MM.1S (cell line): ENCODE results near the gene CHST5.

ENCODE experiments used
- DNase-seq: peaks from one replicate; pipeline ENCODE4 v3.0.0-alpha.2; 2015
- H2AFZ ChIP-seq: fragments of 300-600 bp; sonication (generic); 2 replicates; pipeline ENCODE4 v1.6.0; 2016; ENCODE audit warnings: antibody characterized with exemption, low read length
- H3F3A ChIP-seq: fragments of 300-600 bp; sonication (generic); 2 replicates; pipeline ENCODE4 v1.6.1; 2016; ENCODE audit warnings: mild to moderate bottlenecking, antibody characterized with exemption, low read length, moderate library complexity, mixed read lengths; ENCODE audit not compliant: insufficient read depth
- H3K27ac ChIP-seq: fragments of 300-600 bp; sonication (generic); 2 replicates; pipeline ENCODE4 v1.5.1; 2016; ENCODE audit warnings: mild to moderate bottlenecking, low read length
- H3K27me3 ChIP-seq: fragments of 300-600 bp; sonication (generic); replicated peaks from 2 replicates; pipeline ENCODE4 v1.6.0; 2016; ENCODE audit warnings: low read length; ENCODE audit not compliant: insufficient read depth
- H3K36me3 ChIP-seq: fragments of 300-600 bp; sonication (generic); replicated peaks from 2 replicates; pipeline ENCODE4 v1.6.1; 2016; ENCODE audit warnings: mild to moderate bottlenecking, low read length, mixed read lengths; ENCODE audit not compliant: insufficient read depth
- H3K4me1 ChIP-seq: fragments of 300-600 bp; sonication (generic); 2 replicates; pipeline ENCODE4 v1.6.1; 2016; ENCODE audit warnings: low read length, mixed read lengths
- H3K4me2 ChIP-seq: fragments of 300-600 bp; sonication (generic); 2 replicates; pipeline ENCODE4 v1.6.0; 2016; ENCODE audit warnings: low read depth, low read length
- H3K4me3 ChIP-seq: fragments of 300-600 bp; sonication (generic); 2 replicates; pipeline ENCODE4 v1.5.1; 2016; ENCODE audit warnings: low read length, mixed read lengths
- H3K79me2 ChIP-seq: fragments of 300-600 bp; sonication (generic); 2 replicates; pipeline ENCODE4 v1.6.1; 2016; ENCODE audit warnings: mixed run types, low read length, mixed read lengths
- H3K9ac ChIP-seq: fragments of 300-600 bp; sonication (generic); 2 replicates; pipeline ENCODE4 v1.6.1; 2016; ENCODE audit warnings: low read length, mixed read lengths
- H3K9me2 ChIP-seq: fragments of 300-600 bp; sonication (generic); replicated peaks from 2 replicates; pipeline ENCODE4 v1.6.1; 2016; ENCODE audit warnings: mild to moderate bottlenecking, low read length, mixed read lengths; ENCODE audit not compliant: insufficient read depth
- H3K9me3 ChIP-seq: fragments of 300-600 bp; sonication (generic); replicated peaks from 2 replicates; pipeline ENCODE4 v1.6.1; 2016; ENCODE audit warnings: mild to moderate bottlenecking, low read length, mixed read lengths; ENCODE audit not compliant: insufficient read depth
- H4K20me1 ChIP-seq: fragments of 300-600 bp; sonication (generic); 2 replicates; pipeline ENCODE4 v1.6.1; 2016; ENCODE audit warnings: mild to moderate bottlenecking, low read length, moderate library complexity, mixed read lengths; ENCODE audit not compliant: insufficient read depth
- EZH2 ChIP-seq: fragments of 300-600 bp; sonication (generic); optimal IDR thresholded peaks from 2 replicates; pipeline ENCODE3; 2017; ENCODE audit warnings: low read depth, mild to moderate bottlenecking, antibody characterized with exemption, low read length, mixed read lengths
- EZH2phosphoT487 ChIP-seq: fragments of 300-600 bp; sonication (generic); IDR thresholded peaks from 2 replicates; pipeline ENCODE4 v1.6.1; 2018; ENCODE audit warnings: antibody characterized with exemption, low read length
- TF ChIP-seq, protein P1 (sequence below): fragments of 300-600 bp; sonication (generic); IDR thresholded peaks from 2 replicates; pipeline ENCODE4 v1.5.1; 2016; ENCODE audit warnings: antibody characterized with exemption, low read length, mixed read lengths

Gene CHST5

DNA sequence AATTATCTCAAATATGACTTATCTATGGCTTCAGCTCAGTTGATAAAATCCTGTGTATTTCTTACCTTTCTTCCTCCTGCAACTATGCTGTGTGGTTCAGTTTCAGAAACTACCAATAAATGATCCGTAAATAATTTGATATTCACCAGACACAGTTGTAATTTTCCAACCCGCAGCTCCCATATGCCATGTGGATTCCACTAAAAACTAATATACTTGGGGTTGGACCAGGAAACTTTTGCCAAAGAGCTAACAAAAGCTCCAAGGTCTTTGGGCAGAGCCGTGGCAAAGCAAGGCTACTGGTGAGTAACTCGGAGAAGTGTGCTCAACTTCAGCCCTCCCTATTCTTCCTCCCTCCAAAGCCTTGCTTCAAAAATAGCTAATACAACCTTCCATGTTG lies 38.4 kb downstream of the CHST5 start:
- H3K27ac ChIP-seq: no peak overlapping the region
- H3K9me2 ChIP-seq: no peaks in the 10 kb centered on the region
- no peaks in the 10 kb centered on the region for H3K79me2 ChIP-seq
- H3K4me1 ChIP-seq: no peaks in the 10 kb centered on the region
- H3F3A ChIP-seq: no peaks in the 10 kb centered on the region
- H3K9ac ChIP-seq: no peak overlapping the region
- no peak overlapping the region for H3K4me2 ChIP-seq
- TF ChIP-seq, protein P1, sequence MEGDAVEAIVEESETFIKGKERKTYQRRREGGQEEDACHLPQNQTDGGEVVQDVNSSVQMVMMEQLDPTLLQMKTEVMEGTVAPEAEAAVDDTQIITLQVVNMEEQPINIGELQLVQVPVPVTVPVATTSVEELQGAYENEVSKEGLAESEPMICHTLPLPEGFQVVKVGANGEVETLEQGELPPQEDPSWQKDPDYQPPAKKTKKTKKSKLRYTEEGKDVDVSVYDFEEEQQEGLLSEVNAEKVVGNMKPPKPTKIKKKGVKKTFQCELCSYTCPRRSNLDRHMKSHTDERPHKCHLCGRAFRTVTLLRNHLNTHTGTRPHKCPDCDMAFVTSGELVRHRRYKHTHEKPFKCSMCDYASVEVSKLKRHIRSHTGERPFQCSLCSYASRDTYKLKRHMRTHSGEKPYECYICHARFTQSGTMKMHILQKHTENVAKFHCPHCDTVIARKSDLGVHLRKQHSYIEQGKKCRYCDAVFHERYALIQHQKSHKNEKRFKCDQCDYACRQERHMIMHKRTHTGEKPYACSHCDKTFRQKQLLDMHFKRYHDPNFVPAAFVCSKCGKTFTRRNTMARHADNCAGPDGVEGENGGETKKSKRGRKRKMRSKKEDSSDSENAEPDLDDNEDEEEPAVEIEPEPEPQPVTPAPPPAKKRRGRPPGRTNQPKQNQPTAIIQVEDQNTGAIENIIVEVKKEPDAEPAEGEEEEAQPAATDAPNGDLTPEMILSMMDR: no peak
- TF ChIP-seq EZH2phosphoT487: no peak
- TF ChIP-seq EZH2: no peak
- H3K27me3 ChIP-seq: no peaks in the 10 kb centered on the region
- H3K36me3 ChIP-seq: no peaks in the 10 kb centered on the region
- no peaks in the 10 kb centered on the region for H3K9me3 ChIP-seq
- H2AFZ ChIP-seq: no peak overlapping the region
- no peaks in the 10 kb centered on the region for H4K20me1 ChIP-seq
- H3K4me3 ChIP-seq: no peak overlapping the region
- DNase-seq: no peak

DNA sequence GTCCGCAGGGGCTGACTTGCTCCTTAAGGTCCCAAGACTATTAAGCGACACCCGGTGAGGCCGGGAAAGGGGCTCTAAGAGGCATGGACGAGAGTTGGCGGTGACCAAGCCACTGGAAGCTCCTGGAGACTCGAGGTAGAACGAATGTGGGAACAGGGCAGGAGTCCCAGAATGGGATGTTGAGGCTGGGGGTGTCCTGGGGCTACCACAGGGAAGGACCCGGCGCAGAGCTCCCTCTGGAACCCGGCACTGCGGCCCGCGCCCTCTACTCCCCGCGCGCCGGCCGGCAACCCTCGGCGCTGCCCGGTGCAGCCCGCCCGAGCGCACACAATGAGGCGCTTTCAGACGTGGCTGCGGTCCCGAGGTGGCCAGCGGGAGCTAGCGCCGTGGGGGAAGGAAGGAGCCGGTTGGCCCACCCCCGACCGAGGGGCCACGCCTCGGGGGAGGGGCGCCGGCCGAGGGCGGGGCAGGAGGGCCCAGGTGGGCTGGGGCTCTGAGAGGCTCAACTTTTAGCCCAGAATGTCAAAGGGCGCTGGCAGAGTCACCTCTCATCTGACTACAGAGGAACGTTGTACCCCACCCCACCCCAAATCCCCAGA lies 40.7 kb downstream of the CHST5 start, which contains the start of gene CHST6:
Gene CHST6, minus strand, starts transcription at position 366 of the 599 bp plus-strand sequence. CDS start 15,613 bp downstream, outside the sequence.
- Histone ChIP-seq H3K9me3 (no peaks in the 10 kb centered on the region), H3K27ac (no peak within 1 kb of the TSS), H3K9ac (no peak within 1 kb of the TSS), H2AFZ (no peak within 1 kb of the TSS), H3K9me2 (no peaks in the 10 kb centered on the region), H3K36me3 (no peaks in the 10 kb centered on the region), H3K4me2 (no peak within 1 kb of the TSS), H3K4me3 (no peak within 1 kb of the TSS), H3K79me2 (no peaks in the 10 kb centered on the region), H4K20me1 (no peaks in the 10 kb centered on the region), H3K4me1 (no peaks in the 10 kb centered on the region), H3F3A (no peaks in the 10 kb centered on the region), H3K27me3 (no peaks in the 10 kb centered on the region)
- no peak for DNase-seq
- no peak for TF ChIP-seq EZH2
- TF ChIP-seq, protein P1: no peak
- TF ChIP-seq EZH2phosphoT487: no peak

DNA sequence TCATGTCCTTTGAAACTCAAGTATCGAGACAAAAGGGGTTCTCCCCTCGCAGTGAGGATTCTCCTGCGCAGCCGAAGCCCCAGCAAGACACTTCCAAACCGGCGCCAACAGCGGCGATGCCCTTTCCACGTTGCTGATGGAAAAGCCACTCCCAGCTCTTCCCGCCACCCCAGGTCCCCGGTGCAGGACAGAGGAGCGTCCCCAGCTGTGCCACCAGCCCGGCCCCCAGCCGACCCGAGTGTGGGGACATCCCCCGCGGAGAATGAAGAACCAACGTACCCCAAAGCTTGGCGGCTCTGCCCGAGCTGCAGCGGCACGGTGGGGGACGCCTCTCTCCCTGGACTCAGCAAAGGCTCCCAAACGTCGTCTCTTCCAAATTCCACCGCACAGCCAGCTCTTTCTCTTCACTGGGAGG lies 41.2 kb downstream of the CHST5 start:
- no peak overlapping the region for H2AFZ ChIP-seq
- no peaks in the 10 kb centered on the region for H3K4me1 ChIP-seq
- no peaks in the 10 kb centered on the region for H3K36me3 ChIP-seq
- H4K20me1 ChIP-seq: no peaks in the 10 kb centered on the region
- H3K9me3 ChIP-seq: no peaks in the 10 kb centered on the region
- H3K79me2 ChIP-seq: no peaks in the 10 kb centered on the region
- H3K9ac ChIP-seq: no peak overlapping the region
- H3K27me3 ChIP-seq: no peaks in the 10 kb centered on the region
- H3K9me2 ChIP-seq: no peaks in the 10 kb centered on the region
- TF ChIP-seq, protein P1: no peak
- TF ChIP-seq EZH2 (no peak), EZH2phosphoT487 (no peak)
- H3K4me2 ChIP-seq: no peak overlapping the region
- no peak overlapping the region for H3K27ac ChIP-seq
- H3F3A ChIP-seq: no peaks in the 10 kb centered on the region
- H3K4me3 ChIP-seq: no peak overlapping the region
- DNase-seq: no peak
